ENCODE data around the gene SEC16B.
A peak's percentile ranks its signal among the peaks of the same experiment; 100 is the strongest.

Gene SEC16B

DNA sequence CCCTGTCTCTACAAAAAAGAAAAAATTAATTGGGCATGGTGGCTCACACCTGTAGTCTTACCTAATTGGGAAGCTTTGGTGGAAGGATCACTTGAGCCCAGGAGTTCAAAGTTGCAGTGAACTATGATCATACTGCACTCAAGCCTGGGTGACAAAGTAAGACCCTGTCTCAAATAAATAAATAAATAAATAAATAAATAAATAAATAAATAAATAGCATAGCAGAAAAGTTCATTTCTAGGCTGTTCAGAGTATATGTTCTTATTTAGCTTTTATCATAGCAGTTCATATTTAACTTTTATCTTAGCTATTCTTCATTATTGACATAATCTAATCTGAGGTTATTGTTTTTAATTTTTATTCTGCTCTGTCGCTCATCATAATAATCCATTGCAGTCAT lies 8.7 kb upstream of the SEC16B start:
- DNase-seq: no peak

DNA sequence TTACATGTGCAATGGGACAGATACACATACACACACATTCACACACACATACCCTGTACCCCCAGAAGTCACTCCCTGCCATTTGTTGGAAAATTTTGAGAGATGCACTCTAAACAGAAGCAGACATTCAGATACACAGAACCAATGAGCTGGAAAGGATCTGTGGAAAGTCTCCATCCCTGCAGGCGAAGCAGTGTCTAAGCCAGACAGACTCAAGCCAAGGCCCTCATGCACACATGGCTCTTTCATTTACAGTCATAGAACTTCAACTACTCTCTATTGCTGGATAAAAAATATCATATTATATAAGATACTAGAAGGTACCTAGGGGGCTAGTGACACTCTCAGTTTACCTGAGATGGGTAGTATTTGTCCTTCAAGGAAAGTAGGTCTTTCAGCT lies 7.3 kb upstream of the SEC16B start:
- no peak for DNase-seq

DNA sequence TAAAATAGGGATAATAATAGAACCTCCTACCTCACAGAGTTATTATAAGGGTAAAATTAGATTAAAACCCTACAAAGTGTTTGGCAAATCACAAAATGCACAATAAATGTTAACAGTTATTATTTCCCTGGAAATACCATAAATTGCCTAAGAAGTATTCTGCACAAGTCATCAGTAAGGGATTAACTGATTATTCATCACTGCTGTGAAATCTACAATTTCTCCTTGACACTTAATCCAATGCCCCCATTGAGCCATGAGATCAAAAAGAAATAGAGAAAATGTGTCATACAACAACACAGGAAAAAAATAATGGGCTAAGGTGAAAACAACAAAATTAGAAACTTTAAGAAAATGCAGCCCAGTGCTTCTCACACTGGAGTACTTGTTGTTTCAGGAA lies 6.7 kb upstream of the SEC16B start:
- DNase-seq: no peak

DNA sequence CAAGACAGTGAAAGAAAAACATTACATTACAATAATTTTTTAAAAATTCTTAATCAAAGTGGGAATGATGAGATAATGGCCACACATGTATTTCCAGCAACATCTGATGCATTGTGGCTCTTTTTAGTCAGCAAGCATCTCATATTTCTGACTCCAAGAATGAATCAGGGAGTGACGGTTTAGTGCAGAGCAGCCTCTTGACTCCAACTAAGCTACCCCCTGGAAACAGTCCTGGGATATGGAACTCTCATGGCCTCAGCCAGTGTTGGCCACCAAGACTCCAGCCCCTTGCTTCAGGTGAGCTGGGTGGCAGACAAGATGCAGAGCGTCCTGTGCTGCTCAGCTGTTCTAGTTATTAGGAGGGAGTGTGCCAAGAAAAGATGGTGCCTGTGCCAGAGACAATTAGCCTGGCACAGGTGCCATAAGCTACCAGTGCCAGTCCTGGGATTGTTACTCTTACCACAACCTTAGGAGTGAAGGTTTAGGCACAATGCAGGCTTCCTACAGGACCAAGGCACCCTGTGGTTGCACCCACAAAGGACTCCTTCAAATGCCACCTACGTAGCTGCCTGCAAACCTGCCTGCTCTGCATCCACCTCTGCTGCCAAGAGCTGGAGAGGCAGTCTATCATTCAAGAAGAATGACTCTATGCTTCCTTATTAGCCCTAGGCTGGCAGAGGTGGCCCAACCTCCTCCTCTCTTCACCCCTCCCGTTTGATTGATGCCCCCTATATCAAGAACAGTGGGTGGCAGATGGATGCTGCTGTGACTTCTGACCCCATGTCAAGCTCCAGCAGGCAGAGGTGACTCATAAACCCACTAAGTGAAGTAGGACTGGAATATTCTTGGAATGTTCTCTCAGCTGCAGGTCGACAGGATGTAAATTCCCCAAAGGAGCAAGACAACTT lies 6.0 kb upstream of the SEC16B start:
- DNase-seq: no peak

DNA sequence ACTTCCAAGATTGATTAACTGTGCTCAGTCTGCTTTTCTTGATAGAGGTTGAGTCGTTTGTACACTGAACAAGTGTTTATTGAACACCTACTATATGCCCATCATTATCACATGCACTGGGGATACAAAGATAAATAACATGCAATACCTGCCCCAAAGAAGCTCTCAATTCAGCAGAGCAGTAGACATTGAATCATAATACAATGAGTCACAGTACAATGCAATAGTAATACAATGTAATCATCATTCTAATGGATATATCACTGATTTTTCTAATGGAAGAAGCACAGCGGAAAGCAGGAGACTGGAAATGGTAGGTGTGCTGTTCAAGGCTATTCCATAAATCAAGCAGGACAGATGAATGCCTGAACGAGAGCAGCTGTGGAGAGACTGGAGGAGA lies 3.7 kb upstream of the SEC16B start:
- DNase-seq: no peak

DNA sequence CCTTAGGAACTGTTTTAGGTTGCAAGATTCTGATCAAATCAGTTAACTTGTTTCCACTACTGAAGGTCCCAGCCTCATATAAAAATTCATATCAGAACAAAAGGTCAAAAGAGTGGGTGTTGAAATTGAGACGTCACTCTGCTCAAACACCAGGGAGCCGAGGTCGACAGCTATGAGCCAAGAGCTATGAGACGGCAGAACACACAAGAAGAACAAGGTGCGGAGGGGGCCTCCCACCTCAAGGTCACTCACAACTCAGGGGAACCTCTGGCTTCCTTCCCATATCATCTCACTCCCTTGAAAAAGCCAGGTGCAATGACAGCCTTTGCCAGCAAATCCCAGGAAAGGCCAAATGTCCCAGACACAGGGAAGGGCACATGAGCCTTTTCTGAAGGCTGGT lies 749 bp downstream of the SEC16B start:
- DNase-seq: no peak

- DNase-seq: no peak
Observed at GRCh38 chr1:177966199-177966598, 3.7 kb downstream of the SEC16B start.

DNA sequence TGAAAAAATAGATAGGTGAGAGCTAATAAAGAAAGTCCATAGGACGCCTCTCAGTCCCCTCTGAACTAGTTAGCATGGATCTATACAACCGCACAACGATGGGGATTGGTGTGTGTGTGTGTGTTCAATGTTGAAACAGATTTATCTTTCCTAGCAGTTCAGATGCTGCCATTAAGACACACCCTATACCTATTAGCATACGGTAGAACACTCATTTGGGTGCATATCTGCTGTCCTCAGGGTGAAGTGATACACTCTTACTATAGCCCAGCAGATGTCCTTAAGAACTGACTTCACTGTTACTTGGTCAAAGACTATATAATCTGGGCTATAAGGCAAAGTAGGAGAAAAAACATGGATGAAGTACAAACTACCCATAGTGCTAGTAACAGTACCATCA lies 4.6 kb downstream of the SEC16B start:
- no peak for DNase-seq

DNA sequence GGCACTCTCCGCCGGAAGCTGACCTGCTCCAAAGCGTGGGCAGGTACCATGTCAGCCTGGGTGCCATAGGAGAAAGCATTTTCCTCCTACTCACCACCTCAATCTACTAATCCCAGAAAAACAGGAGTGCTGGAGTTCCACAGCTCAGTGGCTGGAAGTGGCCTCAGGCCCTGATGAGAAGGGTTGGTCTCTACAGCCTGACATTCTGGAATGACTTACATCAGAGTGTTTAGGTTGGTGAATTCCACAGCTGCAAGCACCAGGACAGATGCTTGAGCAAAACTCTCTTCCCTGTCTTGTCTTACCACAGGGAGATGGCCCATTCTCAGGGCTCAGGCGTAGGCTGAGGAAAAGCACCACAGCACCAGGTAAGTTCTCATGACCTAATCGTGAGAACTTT lies 5.5 kb downstream of the SEC16B start:
- DNase-seq: no peak

GRCh38 chr1:177960939-177961622 lies 8.8 kb downstream of the SEC16B start:
- DNase-seq: no peak

DNA sequence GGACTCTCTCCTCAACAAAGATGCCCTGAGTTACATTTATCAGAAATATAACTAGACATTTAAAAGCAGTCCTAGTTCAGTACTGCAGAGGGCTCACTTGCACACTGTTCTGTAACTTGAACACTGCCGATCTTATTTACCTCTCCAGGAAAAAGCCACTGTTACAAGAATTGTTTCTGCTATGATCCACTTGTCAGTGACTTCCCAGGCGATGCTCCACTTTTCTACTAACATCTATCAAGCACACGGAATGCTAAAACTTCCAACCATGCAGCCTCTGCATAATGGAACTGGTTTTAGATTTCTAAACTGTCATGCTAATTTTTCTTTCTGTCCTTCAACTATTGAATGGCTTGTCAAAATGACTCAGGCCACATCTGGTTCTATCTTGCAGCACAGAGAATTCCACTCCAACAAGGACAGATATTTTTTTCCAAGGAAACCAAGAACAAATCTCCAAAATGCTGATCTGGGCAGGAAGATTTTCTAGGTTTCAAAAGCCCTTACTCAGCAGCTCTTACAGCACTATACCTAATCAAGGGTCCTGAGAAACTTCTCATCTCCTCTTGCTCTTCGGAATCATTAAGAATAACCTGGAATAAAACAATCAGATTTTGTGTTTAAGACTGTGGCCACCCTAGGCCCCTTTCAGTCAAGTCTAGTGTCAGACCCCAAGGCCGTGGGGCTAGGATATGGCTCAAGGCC lies 9.9 kb downstream of the SEC16B start:
- DNase-seq: no peak

DNA sequence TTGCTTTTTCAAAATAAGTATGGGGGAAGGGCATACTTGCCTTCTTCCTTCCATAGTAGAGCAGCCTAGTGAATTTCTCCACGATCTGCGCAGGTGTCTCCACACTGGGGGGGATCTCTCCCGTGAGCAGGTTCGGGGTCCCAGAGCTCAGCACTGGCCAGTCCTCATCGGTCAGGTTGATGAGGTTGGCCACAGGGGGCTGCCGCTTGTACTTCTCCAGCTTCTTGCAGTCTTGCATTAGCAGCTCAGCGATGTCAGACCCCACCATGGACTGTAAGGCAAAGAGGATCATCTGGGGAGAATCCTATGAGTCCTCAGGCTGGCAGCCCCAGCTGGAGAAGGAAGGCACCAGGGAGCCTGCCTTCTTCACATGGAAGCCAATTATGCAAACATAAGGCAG lies 11.8 kb downstream of the SEC16B start:
- DNase-seq: no peak

GRCh38 chr1:177954076-177954475 lies 15.8 kb downstream of the SEC16B start:
- no peak for DNase-seq

- no peak for DNase-seq
Observed at GRCh38 chr1:177953549-177953948, 16.3 kb downstream of the SEC16B start.

- no peak for DNase-seq
Observed at GRCh38 chr1:177952691-177953090, 17.2 kb downstream of the SEC16B start.

- DNase-seq: no peak
Observed at GRCh38 chr1:177952249-177952648, 17.6 kb downstream of the SEC16B start.

DNA sequence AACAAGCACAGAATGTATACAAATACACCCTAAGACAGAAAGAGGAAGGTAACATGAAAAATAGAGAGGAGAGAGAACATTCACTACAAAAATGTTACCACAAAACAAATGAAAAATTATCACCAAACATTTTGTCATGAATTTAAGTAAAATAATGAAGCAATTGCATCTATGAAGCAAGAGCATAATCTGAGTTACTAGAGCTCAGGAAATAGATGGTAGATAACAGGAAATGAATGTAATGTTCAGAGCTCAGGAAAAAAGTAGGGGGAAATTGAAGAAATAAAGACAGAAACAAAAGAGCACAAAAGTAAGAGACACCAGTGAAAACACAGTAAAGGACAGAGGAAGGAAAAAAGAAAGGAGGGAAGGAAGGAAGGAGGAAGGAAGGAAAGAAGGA lies 19.4 kb downstream of the SEC16B start:
- no peak for DNase-seq

- peak; percentile 16 for DNase-seq
Observed at GRCh38 chr1:177948336-177948972, 21.4 kb downstream of the SEC16B start.

DNA sequence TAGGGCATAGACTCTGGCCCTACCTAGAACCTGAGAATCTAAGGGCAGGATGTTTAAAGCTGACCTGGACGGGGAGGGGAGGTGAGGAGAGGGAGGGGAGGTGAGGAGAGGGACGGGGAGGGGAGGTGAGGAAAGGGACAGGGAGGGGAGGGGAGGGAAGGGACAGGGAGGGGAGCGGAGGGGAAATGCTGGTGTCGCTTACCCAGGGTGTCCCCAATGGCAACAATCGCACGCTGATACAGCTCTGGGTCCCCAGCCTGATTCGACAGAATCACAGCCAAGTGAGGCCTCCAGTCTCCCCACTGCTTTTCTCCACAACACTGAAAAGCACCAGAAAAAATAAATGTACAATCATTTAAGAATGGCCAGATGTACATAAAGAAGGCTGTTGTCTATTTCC lies 22.2 kb downstream of the SEC16B start:
- DNase-seq: no peak

DNA sequence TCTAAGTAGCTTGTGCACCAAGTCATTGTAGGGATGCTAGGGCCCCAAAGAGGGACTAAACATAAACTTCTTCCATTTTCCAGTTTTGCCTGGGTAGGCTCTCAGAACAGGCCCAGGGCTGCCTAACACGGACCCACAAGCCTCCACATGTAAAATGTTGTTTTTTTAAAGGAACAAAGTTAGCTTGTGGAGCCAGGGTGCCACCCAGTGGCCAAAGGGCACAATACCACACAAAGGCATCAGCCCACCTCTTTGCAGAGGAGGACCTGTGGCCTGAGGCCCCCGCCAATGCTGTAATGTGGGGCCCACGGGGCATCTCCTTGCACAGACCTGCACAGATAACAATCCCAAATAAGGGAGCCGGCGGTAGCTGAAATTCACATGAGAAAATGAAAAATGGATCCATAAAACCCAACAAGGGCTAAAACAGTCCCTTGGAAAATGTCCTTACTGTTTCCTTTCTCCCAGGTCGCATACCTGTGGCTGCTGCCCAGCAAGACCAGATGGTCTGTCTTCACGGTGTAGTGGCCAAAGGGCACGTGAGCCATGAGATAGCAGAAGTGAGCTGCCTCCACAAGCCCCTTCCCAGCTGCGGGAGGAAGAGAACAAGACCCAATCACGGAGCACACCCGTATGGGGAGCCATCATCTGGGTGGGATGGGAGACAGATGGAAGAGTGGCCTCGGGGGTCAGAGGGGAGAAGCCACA lies 23.8 kb downstream of the SEC16B start:
- DNase-seq: peak; percentile 32

DNA sequence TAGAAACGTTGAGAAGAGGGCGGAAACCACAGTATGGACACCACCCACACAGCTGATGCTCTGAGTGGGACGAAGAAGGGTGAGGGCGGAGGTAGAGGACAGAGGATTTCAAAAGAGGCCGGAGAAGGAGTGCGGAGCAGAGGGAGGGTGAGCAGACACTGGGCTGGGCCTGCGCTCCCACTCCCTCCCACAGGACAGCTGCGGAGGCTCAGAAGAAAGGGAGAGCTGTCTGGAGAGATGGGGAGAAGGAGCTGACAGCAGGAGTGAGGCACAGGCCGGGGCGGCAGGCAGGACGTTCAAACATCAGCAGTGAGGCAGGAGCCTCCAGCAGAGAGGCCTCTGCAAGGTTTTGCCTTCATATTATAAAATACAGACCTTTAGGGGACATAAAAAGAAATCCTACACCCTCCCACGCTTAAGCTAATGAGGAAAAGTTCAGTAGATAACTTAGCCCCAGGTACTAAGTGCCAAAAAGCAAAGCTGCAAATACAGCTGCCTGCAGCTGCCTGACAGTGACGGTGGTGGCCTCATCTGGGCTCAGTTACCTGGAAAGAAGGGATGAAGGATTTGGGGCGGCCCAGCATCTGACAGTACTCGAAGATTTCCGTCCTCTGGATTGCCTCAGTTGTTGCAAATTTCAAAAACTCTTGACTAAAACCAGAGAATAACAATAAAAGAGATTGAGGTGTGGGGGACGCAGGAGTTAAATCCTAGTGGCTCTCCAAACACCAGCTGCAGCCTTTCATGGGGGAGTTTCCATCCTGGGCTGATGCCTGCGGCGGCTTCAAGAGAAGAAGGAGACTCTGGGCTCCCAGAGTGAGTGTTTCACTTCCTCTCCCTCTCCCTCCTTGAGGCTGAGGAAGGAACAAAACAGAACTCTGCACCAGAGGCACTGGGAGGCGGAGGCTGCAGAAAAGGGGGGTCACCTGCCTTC lies 25.6 kb downstream of the SEC16B start:
- no peak for DNase-seq
